Tongue (tissue), 2 donors: ENCODE results near the gene MAN1C1. TPM values are rescaled to one million over a fixed set of nuclear protein-coding genes. Genes with fewer than 3 reads are reported as not detected.
A peak's percentile ranks its signal among the peaks of the same experiment; 100 is the strongest.
"Not testable (repeated sequence)": the region's sequence is repeated elsewhere in the genome, so short reads cannot be mapped to it uniquely, and the experiment has no call there.

Source experiments
- DNase-seq: peaks from one replicate; pipeline ENCODE4 v3.0.0-alpha.2; 2015
- total RNA-seq: library from RNA; depleted of rRNA; stranded (reverse); fragments of >200 nt; gene quantifications from one replicate; pipeline ENCODE4 v1.2.3, GENCODE V29; 2014

Gene MAN1C1
- total RNA-seq, 1 donor from 2014 or later: 8.7 TPM

DNA sequence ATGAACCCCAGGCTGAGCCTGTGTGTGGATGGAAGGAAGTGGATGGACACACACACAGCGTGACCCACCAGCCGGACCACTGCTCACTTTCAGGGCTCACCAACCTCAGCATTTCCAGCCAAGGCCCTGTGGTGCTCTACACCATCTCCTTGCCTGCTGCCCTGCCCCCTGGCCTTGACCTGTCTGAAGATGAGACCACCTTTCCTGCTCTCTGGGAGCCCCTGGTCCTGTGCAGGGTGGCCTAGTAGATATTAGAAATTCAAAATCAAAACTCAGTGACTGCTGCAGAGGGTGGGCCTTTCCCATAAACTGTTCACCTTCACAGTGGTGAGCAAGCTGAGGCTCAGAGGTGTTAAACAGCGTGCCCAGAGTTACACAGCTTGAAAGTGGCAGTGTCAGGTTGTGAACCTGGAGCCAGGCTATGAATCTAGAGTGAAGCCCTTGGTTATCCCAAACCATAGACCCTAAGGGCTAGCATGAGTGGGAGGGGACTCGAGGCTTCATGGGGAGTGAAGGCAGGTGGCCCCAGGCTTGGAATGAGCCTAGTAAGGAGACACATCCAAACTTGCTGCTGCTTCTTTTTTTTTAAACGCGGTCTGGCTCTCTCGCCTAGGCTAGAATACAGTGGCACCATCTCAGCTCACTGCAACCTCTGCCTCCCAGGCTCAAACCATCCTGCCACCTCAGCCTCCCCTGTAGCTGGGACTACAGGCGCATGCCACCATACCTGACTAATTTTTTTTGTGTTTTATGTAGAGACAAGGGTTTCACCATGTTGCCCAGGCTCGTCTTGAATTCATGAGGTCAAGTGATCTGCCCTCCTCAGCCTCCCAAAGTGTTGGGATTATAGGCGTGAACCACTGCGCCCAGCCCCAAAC lies 41.5 kb downstream of the MAN1C1 start:
- DNase-seq: no peak

DNA sequence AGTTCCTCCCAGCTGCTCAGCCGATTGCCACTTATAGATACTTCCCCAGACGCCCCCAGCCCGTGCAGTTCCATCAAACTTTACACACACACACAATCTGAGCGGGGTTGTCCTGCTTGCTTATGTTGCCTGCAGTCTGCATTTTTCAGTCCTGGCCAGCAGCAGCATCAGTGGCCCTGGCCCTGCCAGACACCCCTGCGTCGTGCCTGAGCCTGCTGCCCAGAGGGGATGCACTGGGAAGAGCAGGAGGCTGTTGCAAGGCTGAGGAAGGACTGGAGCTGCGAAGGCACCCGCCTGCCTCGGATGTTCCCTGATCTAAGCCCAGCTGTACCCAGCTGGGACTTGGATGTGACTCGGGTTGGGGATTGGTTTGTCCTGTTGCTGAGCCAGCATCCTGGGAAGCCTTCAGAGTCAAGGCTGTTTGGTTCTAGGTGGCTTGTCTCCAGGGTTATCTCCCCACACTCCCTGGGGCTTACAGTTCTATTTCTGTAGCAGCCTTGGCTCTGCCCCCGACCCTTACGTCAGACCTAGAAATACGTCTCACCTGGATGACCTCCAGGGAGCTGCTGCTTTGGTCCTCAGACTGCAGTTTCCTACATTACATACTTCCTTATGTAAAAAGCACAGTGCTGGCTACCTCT lies 42.3 kb downstream of the MAN1C1 start:
- DNase-seq: peak; percentile 73

DNA sequence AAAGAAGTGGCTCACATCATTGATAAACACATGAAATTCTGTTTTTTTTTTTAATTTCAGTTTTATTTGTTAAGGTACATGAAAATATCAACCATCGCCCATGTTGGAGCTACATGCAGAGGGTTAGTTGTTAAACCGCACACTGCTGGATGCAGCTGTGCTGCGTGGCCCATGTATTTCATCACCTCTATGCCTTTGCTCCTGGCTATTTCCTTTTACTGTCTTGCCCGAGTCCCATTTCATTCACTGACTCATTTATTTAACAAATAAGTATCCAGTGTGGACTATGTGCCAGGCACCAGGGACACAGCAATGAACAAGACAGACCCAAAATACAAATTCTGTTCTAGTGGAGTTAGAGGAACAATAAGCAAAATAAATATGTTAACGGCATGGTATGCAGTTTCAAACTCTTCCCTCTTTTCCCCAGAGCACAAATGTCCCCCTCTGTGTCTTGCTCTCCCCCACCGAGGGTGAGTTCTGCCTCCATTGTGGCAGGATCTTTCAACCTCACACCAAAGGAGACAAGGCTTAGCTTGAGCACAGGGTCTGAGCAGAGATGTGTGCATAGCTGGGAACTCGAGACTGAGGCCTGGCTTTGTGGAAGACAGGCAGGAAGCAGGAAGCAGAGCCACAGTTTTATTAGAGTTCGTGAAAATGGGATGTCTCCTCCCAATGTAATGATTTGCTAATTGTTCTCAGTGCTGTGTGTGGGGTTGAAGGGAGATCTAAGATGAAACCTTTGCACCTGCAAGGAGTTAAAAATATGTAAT lies 44.6 kb downstream of the MAN1C1 start:
- DNase-seq: peak; percentile 34

DNA sequence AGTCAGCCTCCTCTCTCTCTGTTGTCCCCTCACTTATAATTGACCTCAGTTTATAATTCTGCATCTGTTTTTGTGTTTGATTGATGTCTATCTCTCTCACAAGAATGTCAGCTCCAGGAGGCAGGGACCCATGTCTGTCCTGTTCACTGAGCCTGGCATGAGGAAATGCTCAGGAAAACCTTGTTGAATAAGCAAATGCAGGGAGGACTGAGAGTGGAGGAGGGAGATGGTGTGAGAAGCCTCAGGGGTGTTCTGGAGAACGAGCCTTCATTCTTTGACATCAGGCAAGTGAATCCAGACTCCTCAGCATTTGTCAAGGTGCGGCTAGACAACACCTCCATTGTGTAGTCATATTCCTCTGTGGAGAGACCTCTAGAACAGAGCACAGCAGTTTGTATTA lies 45.5 kb downstream of the MAN1C1 start:
- DNase-seq: no peak

DNA sequence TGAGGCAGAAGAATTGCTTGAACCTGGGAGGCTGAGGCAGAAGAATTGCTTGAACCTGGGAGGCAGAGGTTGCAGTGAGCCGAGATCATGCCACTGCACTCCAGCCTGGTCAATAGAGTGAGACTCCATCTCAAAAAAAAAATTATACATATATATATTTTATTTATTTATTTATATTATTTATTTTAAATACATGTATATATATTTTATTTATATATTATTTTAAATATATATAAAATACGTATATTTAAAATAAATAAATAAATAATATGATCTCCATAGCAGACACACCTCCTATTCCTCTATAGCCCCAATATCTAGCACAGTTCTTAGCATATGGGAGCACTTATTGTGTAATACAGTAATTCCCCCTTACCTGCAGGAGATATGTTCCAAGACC lies 46.4 kb downstream of the MAN1C1 start:
- not testable (repeated sequence) for DNase-seq

DNA sequence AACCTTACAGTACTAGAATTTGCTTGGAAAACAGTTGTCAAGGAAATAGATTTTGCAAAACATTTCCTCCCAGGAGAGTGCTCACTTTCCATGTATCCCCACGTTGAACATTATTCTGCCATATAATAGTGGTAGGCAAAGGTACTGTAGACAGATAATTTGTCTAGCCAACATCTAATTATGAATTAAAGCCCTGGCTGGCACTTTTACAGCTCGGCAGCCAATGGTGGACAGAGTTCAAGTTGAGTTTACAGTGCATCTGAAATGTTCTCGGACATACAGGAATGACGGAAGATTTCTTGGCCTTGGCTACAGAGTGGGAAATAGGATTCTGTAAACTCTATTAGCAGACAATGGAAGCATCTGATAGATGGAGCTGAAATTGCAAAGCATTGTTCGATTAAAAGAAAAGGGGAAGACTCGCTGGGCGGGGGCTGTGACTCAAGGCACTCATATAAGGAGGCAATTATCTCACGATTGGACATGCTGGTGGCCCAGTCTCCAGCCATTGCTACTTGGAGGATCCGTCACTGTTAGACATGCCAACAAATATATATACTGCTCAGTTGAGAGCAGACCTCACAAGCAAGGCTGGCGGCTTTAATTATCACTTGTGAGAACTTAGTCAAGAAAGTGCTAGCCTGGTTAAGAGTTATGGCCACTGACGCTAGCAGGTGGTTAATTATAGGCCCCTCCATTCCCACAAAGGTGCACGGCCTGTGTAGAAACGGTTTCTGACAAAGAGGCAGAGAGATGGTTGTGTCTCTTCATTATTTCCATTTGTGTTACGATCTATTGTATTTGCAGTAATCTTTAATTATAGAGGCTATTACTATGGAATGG lies 48.0 kb downstream of the MAN1C1 start:
- peak; percentile 71 for DNase-seq

DNA sequence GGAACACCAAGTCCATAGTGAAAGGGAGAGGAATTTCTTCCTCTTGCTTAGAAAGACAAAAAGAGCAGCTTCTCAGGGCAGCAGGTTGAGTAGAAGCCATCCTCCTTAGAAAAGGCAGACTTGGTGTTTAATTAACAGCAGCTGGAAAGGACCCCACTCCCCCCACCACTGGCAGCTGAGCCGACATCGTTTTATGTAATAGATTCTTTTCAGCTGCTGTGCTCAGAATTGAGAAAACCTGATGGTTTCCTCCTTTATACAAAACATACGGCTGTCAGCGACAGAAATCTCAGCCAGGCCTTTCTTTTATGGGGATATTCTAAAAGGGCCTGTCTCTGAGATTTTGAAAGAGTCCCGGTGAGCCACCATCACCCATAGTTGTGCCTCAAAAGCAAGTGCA lies 49.9 kb downstream of the MAN1C1 start:
- DNase-seq: peak; percentile 86

DNA sequence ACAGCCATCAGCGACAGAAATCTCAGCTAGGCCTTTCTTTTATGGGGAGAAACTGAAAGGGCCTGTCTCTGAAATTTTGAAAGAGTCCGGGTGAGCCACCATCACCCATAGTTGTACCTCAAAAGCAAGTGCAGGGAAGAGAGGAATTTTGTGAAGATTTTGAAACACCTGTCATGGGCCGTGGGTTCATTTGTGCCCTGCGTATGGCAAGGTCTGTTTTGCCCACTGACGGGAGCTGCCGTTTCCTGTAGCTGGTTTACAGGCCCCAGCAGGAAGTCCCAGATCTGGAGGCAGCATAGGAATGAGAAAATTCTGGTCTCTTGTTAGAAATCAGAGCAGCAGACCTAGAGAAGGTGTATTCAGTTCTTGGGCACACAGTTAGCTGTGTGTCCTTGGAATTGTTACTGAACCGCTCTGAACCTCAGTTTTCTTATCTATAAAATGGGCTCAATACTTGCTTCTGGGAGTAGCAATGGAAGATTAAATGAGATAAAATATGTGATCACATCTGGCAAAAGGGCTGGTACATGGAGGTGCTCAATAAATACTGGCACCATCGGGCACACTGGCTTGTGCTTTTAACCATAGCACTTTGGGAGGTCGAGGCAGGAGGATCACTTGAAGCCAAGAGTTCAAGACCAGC lies 52.5 kb downstream of the MAN1C1 start:
- no peak for DNase-seq

DNA sequence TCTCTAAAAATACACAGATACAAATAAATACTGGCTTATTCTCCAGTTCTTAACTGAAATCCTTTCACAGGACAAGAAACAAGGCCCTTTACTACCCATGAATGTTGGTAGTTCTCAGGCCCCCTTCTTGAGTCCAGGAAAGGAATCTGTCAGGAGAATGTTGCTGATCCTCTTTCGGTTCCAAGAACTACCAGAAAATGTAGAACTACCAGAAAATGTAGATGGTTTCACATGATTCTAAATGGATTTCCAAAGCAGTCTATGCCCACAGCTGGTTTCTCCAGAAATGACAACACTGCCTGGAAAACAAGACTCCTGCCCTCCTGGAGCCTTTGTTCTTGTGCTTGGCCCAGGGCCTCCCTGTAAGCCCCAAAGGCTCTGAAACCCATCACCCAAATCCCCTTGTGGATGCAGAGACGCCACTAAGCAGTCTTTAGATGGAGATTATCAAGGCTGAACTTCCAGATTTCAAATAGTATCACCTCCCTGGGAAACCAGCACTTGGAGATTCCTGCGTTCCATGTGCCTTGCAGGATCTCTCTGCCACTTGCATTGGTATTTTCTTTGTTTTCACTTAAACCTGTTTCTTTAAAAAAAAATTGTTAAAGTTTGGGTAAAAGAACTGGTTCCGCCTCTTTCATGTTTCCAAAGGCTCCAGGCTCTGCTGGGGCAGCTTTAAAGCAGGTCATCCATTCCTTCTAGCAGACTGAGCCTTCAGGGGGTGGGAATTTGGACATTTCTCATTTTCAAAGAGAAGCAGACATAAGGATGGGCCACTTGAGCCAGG lies 53.4 kb downstream of the MAN1C1 start:
- DNase-seq: no peak

DNA sequence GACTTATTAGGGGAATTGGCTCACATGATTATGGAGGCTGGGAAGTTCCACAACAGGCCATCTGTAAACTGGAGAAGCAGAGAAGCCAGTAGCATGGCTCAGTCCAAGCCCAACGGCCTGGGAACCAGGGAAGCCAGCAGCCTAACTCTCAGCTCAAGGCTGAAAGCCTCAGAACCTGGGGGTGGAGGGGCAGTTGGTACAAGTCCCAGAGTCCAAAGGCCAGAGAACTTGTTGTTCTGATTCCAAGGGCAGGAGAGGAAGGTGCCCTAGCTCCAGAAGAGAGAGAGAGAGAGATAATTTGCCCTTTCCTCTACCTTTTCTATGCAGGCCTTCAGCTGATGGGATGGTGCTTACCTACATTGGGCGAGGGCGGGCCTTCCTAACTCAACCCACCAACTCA lies 55.3 kb downstream of the MAN1C1 start:
- DNase-seq: no peak

DNA sequence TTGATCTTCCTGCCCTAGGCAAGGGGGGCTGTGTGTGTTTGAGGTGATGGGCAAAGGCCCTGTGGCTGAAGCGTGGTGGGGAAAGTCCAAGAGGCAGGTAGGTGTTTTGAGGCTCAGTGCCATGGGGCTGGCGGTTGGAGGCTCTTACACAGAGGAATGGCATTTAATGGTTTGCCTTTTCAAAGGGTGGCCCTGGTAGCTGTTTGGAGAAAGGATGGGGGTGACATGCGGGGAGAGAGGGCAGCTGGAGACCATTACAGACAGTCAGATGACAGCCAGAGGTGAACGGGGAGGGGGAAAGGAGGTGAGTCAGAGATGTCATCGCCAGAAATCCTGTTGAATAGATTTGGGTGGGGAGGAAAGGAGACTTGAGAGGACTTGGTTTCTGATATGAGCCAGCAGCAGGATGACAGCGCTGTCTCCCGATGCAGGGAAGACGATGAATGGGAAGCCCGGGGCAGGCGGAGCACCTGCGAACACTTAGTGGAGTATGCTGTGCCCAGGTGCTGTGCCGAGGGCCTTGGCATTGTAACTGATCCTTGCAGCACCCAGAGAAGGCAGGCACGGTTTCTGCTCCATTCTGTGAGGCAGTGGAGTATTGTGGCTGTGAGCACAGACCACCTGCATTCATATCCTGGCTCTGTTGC lies 56.3 kb downstream of the MAN1C1 start:
- DNase-seq: no peak

DNA sequence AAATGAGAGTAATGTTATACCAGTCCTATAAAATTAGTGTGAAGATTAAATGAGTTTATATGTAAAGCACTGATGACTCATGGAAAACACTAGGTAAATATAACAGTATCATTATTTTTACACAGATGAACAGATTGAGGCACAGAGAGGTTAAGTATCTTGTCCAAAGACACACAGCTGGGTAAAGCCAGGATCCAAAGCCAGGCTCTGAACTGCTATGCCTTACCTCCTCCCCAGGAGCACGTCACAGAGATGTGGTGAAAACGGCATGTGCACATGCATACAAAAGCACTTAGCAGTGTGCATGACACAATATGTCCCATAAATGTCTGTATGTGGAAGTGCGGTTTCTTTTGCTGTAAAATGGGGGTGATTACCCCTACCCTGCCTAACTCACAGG lies 56.9 kb downstream of the MAN1C1 start:
- DNase-seq: no peak

DNA sequence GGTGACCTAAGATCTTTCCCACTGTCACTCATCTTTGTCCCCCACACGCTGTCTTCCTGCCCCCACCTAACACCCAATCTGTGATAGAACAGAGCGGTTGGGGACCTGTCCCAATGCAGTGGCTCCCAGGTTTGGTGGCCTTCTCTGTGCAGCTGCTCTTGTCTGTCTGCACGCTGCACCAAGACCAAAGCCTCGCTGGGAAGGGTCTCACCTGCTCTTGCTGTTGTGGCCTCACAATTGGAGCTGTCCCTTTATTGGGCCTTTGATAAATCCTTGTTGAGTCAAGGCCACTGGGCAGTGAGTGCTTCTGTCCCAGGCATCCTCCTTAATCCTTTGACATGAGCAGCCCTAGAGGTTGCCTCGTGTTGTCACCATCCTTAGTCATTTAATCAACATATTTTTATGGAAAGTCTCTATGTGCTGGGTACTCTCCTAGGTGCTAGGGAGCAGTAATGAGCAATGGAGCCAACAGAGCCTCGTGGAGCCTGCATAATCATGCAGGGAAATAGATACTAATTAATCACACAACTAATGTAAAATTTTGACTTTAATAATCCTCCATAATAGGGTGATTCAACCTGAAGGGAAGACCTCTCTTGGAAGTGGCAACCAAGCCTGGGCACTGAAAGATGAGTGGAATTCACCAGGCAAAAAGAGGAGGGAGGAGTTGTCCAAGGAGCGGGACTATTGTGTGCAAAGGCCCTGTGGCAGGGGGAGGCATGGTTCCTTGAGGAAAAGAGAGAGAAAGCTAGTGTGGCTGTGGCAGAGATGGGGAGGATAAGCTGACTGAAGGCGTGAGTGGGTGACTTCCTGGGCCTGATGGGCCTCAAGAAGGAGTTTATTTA lies 57.6 kb downstream of the MAN1C1 start:
- DNase-seq: no peak

DNA sequence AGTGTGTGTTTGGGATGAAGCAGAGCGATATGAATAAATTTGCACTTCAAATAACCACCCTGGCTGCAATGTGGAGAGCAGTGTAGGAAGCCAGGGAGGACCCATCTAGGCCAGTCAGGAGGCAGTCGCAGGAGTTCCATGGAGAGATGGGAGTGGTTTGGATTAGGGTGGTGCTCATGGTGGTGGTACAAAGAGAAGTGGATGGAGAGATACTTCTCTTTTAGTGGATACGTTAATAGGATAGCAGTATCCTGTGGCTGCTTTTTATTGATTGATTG lies 58.2 kb downstream of the MAN1C1 start:
- DNase-seq: no peak

DNA sequence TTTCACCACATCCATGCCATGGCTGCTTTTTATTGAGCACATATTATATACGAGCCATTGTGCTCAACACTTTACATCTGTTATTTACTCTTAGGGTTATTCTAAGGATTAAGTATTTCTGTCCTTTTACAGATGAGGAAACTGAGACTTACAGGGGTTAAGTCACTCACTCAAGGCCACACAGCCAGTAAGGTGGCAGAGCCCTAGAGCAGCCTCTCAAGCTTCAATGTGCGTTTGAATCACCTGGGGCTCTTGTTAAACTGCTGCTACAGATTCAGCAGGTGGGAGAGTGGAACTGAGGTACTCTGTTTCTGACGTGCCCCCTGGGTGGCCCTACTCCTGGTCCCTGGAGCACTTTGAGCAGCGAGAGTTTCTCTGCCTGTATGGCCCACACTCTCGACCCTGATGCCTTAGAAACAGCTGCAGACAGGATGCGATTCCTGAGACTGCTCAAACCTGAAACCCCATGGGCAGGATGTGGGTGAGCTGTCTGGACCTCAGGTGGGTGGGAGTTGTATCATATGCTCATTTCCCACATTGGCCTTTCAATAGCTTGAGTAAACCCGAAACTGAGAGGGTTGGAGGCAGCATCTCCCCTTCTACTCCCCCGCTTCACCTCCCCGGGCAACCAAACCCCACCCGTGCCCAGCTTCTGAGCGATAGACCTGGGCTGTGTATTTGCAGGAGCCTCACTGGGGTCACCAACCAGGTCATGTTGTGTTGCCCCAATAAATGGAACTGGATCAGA lies 59.3 kb downstream of the MAN1C1 start:
- DNase-seq: no peak

DNA sequence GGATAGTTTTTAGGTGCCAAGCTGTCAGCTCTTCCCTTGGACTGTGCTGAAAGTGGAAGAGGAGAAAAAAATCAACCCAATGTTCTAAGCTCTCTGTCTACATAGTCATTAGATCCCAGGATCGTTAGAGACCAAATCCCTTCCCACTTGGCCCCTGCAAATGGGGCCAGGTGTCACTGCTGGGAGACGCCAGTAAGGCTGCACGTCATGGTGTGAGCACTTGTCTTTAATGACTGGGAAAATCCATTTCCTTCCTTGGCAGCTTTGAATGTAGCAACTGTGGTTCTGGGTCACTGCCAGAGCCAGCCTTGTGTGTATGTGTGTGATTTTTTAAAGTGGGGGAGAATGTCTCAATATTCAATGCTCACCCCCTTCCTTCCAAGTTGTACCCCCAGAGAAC lies 59.9 kb downstream of the MAN1C1 start:
- peak; percentile 95 for DNase-seq

DNA sequence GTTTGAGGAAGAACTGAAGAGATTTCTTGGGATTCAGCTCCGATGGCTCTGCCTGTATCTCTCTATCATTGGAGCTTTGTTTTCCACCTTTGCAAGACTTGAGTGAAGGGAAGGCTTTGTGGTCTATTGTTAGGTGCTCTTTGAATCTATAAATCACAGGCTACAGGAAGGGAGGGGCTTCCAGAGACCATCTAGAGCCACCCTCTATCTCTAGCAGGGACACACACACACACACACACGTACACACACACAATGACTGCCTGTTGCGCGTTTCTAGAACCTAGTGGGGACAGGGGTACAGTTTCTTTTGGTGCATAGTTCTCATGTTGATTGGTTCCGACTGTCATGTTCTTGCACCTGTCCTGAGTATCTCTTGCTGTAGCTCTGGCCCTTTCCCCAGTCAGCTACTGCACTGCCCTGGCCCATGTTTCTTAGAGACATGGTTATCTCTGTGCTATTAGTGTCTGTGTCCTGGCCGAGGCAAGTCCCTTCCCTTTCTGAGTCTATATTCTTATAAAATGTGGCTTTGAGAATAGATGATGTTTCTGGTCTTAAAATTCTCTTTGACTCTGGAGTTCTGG lies 60.7 kb downstream of the MAN1C1 start:
- no peak for DNase-seq

DNA sequence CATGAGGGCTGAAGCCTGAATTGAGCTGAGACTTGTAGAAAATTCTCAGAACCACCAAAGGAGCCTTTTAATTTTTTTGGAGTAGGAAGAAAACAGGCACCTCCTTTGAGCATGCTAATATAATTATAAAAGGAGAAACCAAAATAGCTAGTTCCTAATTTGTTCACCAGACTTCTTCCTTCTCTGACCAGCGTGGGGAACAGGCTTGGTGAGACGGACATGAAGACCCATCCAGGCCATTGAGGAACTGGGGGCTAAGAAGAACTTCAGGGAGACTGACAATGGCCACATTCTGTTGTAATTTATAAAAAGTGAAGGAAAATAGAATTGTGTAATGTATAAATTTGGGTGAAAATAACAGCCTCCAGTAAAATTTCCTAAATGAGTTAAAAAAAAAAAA lies 62.6 kb downstream of the MAN1C1 start:
- no peak for DNase-seq
